Measurements from ENCODE around the gene PCDHGA4.

The PCDHGA4 gene

GRCh38 chr5:141355641-141356040 is 820 bp downstream of the PCDHGA4 start:
- in situ Hi-C loops (cut with MboI; ENCODE audit: low pct_unique_long_range_greater_than_20kb, low sequenced_read_pairs, unreplicated experiment) = no loop called here
- no peak for DNase-seq (ENCODE audit: low spot score)
- TF ChIP-seq, protein P1, sequence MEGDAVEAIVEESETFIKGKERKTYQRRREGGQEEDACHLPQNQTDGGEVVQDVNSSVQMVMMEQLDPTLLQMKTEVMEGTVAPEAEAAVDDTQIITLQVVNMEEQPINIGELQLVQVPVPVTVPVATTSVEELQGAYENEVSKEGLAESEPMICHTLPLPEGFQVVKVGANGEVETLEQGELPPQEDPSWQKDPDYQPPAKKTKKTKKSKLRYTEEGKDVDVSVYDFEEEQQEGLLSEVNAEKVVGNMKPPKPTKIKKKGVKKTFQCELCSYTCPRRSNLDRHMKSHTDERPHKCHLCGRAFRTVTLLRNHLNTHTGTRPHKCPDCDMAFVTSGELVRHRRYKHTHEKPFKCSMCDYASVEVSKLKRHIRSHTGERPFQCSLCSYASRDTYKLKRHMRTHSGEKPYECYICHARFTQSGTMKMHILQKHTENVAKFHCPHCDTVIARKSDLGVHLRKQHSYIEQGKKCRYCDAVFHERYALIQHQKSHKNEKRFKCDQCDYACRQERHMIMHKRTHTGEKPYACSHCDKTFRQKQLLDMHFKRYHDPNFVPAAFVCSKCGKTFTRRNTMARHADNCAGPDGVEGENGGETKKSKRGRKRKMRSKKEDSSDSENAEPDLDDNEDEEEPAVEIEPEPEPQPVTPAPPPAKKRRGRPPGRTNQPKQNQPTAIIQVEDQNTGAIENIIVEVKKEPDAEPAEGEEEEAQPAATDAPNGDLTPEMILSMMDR (IDR thresholded peaks at IDR 0.05; ENCODE audit: extremely low read depth, insufficient read depth, missing control alignments) = no peak

DNA sequence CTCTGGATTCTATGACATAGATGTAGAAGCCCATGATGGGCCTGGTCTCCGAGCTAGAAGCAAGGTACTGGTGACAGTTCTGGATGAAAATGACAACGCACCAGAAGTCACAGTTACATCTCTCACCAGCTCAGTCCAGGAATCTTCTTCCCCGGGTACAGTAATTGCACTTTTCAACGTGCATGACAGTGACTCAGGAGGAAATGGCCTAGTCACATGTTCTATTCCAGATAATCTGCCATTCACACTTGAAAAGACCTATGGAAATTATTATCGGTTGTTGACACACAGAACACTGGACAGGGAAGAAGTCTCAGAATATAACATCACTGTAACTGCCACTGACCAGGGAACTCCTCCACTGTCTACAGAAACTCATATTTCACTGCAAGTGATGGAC is 1.3 kb downstream of the PCDHGA4 start:
- TF ChIP-seq, protein P1 (IDR thresholded peaks at IDR 0.05; ENCODE audit: extremely low read depth, insufficient read depth, missing control alignments) = no peak
- in situ Hi-C loops (cut with MboI; ENCODE audit: low pct_unique_long_range_greater_than_20kb, low sequenced_read_pairs, unreplicated experiment) = no loop called here
- DNase-seq (ENCODE audit: low spot score) = no peak

- DNase-seq (ENCODE audit: low spot score) = no peak
- in situ Hi-C loops (cut with MboI; ENCODE audit: low pct_unique_long_range_greater_than_20kb, low sequenced_read_pairs, unreplicated experiment) = no loop called here
- TF ChIP-seq, protein P1 (IDR thresholded peaks at IDR 0.05; ENCODE audit: extremely low read depth, insufficient read depth, missing control alignments) = no peak
Measured at GRCh38 chr5:141356950-141357349, 2.1 kb downstream of the PCDHGA4 start.

DNA sequence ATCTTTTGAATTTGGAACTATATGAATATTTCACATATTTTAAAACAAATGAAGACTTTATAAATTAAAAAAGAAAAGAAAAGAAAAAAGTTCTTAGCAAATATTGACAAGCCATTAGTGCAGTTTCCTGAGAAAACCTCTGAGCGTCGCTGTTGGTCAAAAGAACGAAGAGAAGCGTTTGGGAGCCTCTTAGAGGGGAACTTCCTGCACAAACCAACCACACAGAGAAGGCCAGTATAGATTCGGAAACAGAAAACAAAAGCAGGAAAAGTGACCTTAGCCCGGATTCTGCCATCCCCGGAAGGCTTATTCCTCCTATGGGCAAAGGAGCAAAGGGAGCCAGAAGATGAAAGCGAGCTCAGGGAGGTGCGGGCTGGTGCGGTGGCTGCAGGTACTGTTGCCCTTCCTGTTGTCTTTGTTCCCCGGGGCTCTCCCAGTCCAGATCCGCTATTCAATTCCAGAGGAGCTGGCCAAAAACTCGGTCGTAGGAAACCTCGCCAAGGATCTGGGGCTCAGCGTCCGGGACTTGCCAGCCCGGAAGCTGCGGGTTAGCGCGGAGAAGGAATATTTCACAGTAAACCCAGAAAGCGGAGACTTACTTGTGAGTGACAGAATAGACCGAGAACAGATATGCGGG is 5.1 kb downstream of the PCDHGA4 start, which contains the start of gene PCDHGB2:
PCDHGB2 (plus strand) TSS at position 205 of the 637 bp plus-strand sequence; CDS start at position 347, 142 bp downstream.
- in situ Hi-C loops (cut with MboI; ENCODE audit: low pct_unique_long_range_greater_than_20kb, low sequenced_read_pairs, unreplicated experiment) = no loop called here
- TF ChIP-seq, protein P1 (IDR thresholded peaks at IDR 0.05; ENCODE audit: extremely low read depth, insufficient read depth, missing control alignments) = peak; percentile 40
- DNase-seq (ENCODE audit: low spot score) = peak; percentile 61

GRCh38 chr5:141360685-141361084 is 5.9 kb downstream of the PCDHGA4 start:
- TF ChIP-seq, protein P1 (IDR thresholded peaks at IDR 0.05; ENCODE audit: extremely low read depth, insufficient read depth, missing control alignments) = no peak
- in situ Hi-C loops (cut with MboI; ENCODE audit: low pct_unique_long_range_greater_than_20kb, low sequenced_read_pairs, unreplicated experiment) = no loop called here

GRCh38 chr5:141362719-141363118 is 7.9 kb downstream of the PCDHGA4 start:
- in situ Hi-C loops (cut with MboI; ENCODE audit: low pct_unique_long_range_greater_than_20kb, low sequenced_read_pairs, unreplicated experiment) = no loop called here
- TF ChIP-seq, protein P1 (IDR thresholded peaks at IDR 0.05; ENCODE audit: extremely low read depth, insufficient read depth, missing control alignments) = no peak
- no peak for DNase-seq (ENCODE audit: low spot score)

More at GRCh38 chr5:141360685-141361084, 5.9 kb downstream of the PCDHGA4 start:
- no peak for DNase-seq (ENCODE audit: low spot score)
